ENCODE measurements around the gene CCDC187. TPM values are rescaled to one million over a fixed set of nuclear protein-coding genes. Genes with fewer than 3 reads are reported as not detected.

The CCDC187 gene
- total and polyA plus RNA-seq, 4 donors, result 2.0 to 16.8 (median 6.8) TPM

GRCh38 chr9:136287960-136288753, 15.7 kb downstream of the CCDC187 start:
- Histone ChIP-seq H3K27ac (ENCODE audit: low read depth in 1 of 2, low read length in 1 of 2) (no peak overlapping the region), H3K9me3 (ENCODE audit: control insufficient read depth in 4 of 4, insufficient read depth in 3 of 4, low read length in 3 of 4) (peaks cover 0 to 4% (median 0%) of the 10 kb centered on the region in 4 donors), H3K27me3 (ENCODE audit: control insufficient read depth in 3 of 3, insufficient read depth in 3 of 3, low read length in 2 of 3) (peaks cover 0 to 6% (median 0%) of the 10 kb centered on the region in 3 donors), H3K4me3 (no peak overlapping the region), H3K4me1 (ENCODE audit: control insufficient read depth in 5 of 5, insufficient read depth in 5 of 5, low read length in 5 of 5) (peaks cover 0 to 7% (median 0%) of the 10 kb centered on the region in 5 donors), H3K9ac (ENCODE audit: insufficient read depth in 1 of 2, low read length in 2 of 2) (no peak overlapping the region), H3K36me3 (ENCODE audit: control insufficient read depth in 4 of 4, insufficient read depth in 4 of 4, low read length in 4 of 4) (no peaks in the 10 kb centered on the region)
- TF ChIP-seq, protein P1, sequence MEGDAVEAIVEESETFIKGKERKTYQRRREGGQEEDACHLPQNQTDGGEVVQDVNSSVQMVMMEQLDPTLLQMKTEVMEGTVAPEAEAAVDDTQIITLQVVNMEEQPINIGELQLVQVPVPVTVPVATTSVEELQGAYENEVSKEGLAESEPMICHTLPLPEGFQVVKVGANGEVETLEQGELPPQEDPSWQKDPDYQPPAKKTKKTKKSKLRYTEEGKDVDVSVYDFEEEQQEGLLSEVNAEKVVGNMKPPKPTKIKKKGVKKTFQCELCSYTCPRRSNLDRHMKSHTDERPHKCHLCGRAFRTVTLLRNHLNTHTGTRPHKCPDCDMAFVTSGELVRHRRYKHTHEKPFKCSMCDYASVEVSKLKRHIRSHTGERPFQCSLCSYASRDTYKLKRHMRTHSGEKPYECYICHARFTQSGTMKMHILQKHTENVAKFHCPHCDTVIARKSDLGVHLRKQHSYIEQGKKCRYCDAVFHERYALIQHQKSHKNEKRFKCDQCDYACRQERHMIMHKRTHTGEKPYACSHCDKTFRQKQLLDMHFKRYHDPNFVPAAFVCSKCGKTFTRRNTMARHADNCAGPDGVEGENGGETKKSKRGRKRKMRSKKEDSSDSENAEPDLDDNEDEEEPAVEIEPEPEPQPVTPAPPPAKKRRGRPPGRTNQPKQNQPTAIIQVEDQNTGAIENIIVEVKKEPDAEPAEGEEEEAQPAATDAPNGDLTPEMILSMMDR (IDR thresholded peaks at IDR 0.05; ENCODE audit: control extremely low read depth, extremely low read depth), result no peak
- no peak for ATAC-seq (ENCODE audit: insufficient read depth, low FRiP score)
- WGBS, 2 donors, result 49 to 67% methylated on average over 21 of the region's 21 CpGs
- DNase-seq, result no peak

- 89 to 93% methylated on average over 13 of the region's 13 CpGs for WGBS, 2 donors
- Histone ChIP-seq H3K27ac (ENCODE audit: low read depth in 1 of 2, low read length in 1 of 2) (no peak overlapping the region), H3K9me3 (ENCODE audit: control insufficient read depth in 4 of 4, insufficient read depth in 3 of 4, low read length in 3 of 4) (peaks cover 0 to 4% (median 0%) of the 10 kb centered on the region in 4 donors), H3K4me1 (ENCODE audit: control insufficient read depth in 5 of 5, insufficient read depth in 5 of 5, low read length in 5 of 5) (peaks cover 0 to 4% (median 0%) of the 10 kb centered on the region in 5 donors), H3K9ac (ENCODE audit: insufficient read depth in 1 of 2, low read length in 2 of 2) (no peak overlapping the region), H3K36me3 (ENCODE audit: control insufficient read depth in 4 of 4, insufficient read depth in 4 of 4, low read length in 4 of 4) (no peaks in the 10 kb centered on the region), H3K27me3 (ENCODE audit: control insufficient read depth in 3 of 3, insufficient read depth in 3 of 3, low read length in 2 of 3) (peaks cover 0 to 6% (median 0%) of the 10 kb centered on the region in 3 donors), H3K4me3 (no peak overlapping the region)
- DNase-seq (no peak), ATAC-seq (ENCODE audit: insufficient read depth, low FRiP score) (no peak)
- TF ChIP-seq, protein P1 (IDR thresholded peaks at IDR 0.05; ENCODE audit: control extremely low read depth, extremely low read depth), result no peak
Measured at GRCh38 chr9:136286987-136287379, 16.9 kb downstream of the CCDC187 start.

DNA sequence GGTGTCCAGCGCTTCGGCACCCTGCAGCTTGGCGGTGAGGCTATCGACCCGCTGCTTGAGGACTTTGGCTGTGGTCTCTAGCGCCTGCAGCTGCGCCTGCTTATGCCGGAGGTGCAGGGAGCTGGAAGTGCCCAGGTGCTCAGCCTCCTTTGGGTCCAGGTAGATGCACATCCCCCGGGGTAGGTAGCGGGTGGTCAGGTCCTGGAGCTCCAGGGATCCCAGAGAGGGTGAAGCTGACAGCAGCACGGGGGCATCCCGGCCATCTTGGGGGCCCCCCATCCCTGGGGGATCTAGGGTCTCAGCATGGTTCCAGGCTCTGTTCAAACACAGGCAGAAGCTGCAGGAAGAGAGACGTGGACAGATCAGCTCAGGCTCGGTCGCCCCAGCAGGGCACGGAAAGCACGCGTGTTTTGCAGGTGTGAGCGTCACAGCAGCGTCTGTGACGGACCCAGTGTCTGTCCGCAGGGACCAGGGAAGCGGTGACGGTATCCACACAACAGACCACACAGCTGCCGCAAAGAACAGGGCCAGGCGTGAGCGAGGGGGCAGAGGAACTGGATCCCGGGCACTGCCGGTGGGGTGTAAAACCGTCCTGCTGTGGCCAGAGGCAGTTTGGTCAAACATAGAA, 17.4 kb downstream of the CCDC187 start:
- Histone ChIP-seq H3K4me3 (no peak overlapping the region), H3K36me3 (ENCODE audit: control insufficient read depth in 4 of 4, insufficient read depth in 4 of 4, low read length in 4 of 4) (no peaks in the 10 kb centered on the region), H3K27me3 (ENCODE audit: control insufficient read depth in 3 of 3, insufficient read depth in 3 of 3, low read length in 2 of 3) (peaks cover 0 to 6% (median 0%) of the 10 kb centered on the region in 3 donors), H3K4me1 (ENCODE audit: control insufficient read depth in 5 of 5, insufficient read depth in 5 of 5, low read length in 5 of 5) (peaks cover 0 to 4% (median 0%) of the 10 kb centered on the region in 5 donors), H3K9me3 (ENCODE audit: control insufficient read depth in 4 of 4, insufficient read depth in 3 of 4, low read length in 3 of 4) (peaks cover 0 to 4% (median 0%) of the 10 kb centered on the region in 4 donors), H3K9ac (ENCODE audit: insufficient read depth in 1 of 2, low read length in 2 of 2) (no peak overlapping the region), H3K27ac (ENCODE audit: low read depth in 1 of 2, low read length in 1 of 2) (no peak overlapping the region)
- TF ChIP-seq, protein P1 (IDR thresholded peaks at IDR 0.05; ENCODE audit: control extremely low read depth, extremely low read depth), result no peak
- DNase-seq, result no peak
- no peak for ATAC-seq (ENCODE audit: insufficient read depth, low FRiP score)
- WGBS, 2 donors, result 88 to 90% methylated on average over 29 to 30 of the region's 30 CpGs
